Kidney capillary endothelial cell (primary cell): ENCODE data around the gene MX1.

Source experiments
- DNase-seq: peaks from one replicate; pipeline ENCODE4 v3.0.0-alpha.2; 2018; ENCODE audit warnings: low spot score

MX1 gene, protein sequence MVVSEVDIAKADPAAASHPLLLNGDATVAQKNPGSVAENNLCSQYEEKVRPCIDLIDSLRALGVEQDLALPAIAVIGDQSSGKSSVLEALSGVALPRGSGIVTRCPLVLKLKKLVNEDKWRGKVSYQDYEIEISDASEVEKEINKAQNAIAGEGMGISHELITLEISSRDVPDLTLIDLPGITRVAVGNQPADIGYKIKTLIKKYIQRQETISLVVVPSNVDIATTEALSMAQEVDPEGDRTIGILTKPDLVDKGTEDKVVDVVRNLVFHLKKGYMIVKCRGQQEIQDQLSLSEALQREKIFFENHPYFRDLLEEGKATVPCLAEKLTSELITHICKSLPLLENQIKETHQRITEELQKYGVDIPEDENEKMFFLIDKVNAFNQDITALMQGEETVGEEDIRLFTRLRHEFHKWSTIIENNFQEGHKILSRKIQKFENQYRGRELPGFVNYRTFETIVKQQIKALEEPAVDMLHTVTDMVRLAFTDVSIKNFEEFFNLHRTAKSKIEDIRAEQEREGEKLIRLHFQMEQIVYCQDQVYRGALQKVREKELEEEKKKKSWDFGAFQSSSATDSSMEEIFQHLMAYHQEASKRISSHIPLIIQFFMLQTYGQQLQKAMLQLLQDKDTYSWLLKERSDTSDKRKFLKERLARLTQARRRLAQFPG

DNA sequence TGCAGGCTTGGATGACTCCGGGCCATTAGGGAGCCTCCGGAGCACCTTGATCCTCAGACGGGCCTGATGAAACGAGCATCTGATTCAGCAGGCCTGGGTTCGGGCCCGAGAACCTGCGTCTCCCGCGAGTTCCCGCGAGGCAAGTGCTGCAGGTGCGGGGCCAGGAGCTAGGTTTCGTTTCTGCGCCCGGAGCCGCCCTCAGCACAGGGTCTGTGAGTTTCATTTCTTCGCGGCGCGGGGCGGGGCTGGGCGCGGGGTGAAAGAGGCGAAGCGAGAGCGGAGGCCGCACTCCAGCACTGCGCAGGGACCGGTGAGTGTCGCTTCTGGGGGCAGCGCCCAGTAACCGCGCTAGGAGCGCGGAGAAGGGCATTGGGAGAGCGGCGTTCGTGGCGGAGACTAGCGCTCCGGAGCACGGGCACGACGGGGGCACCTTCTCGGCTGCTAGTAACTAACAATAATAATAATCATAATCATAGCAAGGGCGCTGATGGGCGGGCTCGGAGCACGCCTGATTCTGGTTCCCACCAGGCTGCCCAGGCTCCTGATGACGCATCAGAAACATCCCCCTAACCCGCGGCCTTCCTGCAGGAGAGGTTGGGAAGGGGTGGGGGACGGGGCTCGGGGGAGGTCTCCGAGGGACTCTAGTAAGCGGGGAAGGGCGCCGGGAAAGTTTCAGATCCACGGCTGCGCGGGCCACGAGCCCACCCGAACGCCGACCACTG is at the start of gene MX1:
Gene MX1, plus strand, starts transcription at position 286 of the 722 bp plus-strand sequence. CDS start 5,832 bp downstream, outside the sequence.
- DNase-seq = no peak

- no peak for DNase-seq
Observed at GRCh38 chr21:41377715-41378114, 48.3 kb upstream of the MX1 start.

- no peak for DNase-seq
Observed at GRCh38 chr21:41378849-41379248, 47.2 kb upstream of the MX1 start.

- no peak for DNase-seq
Observed at GRCh38 chr21:41379901-41380300, 46.1 kb upstream of the MX1 start.

GRCh38 chr21:41381731-41382130 is 44.3 kb upstream of the MX1 start:
- no peak for DNase-seq

DNA sequence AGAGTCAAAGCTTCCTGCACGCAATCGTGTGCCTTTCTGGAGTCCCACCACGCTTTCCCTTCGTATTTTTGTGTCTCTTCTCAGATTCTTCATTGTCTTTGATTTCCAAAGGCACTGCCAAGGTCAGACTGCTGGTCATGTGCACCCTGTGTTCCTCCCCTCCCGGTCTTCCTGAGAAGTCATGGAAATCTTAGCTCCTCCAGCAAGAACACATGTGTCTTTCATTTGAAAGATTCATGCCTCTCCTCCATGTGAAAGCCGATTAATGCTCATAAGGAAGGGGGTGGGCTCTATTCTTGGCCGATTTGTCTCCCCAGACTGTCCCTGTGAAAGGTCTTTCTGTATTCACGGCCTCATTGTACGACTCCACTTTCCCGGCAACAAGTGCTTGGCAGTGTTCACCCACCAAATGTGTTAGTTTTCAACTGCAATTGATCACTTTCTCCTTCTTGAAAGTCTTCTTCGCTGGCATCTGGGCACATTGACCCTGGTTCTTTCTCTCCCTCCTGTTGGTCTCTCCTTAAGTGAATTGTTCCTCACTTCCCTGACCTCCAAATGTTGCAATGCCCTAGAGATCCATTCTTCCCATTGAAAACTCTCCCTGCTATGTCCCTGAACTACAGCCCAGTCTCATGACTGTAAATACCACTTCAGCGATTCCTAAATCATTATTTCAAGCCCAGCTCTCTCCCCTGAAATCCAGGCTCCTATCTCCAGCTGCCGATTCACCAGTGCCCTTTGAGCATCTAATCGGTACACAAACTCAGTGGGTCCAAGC is 38.8 kb upstream of the MX1 start:
- DNase-seq = no peak

- no peak for DNase-seq
Observed at GRCh38 chr21:41387824-41388223, 38.2 kb upstream of the MX1 start.

DNA sequence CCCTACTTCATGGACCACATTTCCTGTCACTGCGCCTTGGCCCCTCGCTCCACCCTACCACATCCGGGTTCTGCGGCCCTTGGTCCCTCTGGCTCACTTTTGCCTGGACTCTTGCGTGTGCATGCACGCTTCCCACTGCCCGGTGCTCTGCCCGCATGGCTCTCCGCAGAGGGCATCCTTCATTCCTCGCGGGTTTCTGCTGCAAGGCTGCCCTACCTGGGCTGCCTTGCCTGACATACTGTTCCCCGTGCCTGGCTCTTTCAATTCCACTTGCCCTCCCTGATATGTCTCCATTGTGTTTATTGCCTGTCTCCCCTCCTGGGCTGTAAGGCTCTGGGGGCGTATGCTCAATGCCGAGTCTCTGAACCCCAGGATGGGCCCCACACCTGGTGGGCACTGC is 37.8 kb upstream of the MX1 start:
- DNase-seq = no peak

DNA sequence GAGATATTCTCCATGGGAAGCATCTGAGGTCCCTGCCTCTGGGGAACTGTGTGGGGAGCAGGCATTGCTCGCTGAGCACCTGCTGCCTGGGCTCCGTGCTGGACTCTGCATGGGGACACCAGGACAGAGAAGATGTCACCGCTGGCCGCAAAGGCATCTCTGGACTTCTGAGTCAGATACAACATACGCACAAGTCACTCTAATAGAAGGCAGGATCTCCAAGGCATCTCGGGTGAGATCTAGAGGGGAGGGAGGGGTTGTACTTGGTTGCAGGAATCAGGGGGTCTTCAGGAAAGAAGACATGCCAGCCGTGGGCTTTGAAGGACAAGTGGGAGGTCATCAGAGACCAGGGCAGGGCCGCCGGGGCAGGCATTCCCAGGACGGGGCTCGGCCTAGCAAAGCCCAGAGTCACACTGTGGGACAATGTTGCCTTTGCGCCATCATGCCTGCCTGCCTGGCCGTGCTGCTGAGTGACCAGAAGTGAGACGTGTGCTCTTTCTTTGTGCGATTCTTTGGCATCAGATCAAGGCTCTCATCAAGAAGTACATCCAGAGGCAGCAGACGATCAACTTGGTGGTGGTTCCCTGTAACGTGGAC is 35.9 kb upstream of the MX1 start:
- no peak for DNase-seq

GRCh38 chr21:41393876-41394465 is 32.1 kb upstream of the MX1 start:
- DNase-seq = no peak

GRCh38 chr21:41396558-41397075 is 29.4 kb upstream of the MX1 start:
- DNase-seq = no peak

GRCh38 chr21:41397471-41397891 is 28.6 kb upstream of the MX1 start:
- DNase-seq = no peak

DNA sequence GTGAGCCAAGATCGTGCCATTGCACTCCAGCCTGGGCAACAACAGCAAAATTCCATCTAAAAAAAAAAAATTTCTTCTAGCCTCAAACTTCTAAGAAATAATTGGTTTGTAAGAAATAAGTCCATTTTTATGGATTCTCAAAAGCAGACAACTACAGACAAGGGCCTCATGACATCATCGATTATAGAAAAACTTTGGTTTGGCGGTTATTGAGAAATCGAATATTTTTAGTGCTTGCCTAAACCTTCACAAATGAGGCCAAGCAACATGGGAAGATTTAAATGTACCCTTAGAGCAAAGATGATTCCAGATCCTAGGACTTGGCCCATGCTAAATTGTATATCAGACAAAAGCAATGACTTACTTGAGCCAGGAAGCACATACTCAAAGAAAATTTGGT is 27.8 kb upstream of the MX1 start:
- no peak for DNase-seq

DNA sequence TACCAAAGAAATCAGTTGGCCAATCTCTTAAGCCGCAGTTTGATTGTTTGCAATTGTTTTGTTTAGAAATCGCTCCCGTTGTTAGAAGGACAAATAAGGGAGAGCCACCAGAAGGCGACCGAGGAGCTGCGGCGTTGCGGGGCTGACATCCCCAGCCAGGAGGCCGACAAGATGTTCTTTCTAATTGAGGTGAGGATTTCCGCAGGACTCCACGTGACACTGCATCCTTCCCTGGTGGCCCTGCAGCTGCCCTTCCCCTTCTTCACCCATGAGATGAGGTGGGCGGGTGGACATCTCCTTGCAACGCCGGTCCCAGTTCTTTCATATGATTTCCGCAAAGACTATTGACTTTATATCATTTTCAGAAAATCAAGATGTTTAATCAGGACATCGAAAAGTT is 27.2 kb upstream of the MX1 start:
- no peak for DNase-seq

DNA sequence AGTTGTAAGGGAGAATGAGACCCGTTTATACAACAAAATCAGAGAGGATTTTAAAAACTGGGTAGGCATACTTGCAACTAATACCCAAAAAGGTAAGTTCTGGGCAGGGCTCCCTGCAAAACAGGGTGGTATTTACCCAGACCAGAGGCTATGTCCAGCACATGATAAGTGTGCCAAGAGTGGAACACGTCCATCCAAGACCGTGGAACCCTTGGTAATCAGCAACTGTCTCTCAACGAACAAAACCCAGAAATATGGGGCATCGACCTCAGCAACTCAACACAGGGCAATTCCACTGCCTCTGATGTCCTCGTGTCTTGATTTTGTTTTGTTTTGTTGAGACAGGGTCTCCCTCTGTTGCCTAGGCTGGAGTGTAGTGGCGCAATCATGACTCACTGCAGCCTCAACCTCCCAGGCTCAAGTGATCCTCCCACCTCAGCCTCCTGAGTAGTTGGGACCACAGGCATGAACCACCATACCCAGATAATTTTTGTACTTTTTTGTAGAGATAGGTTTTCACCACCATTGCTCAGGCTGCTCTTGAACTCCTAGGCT is 26.7 kb upstream of the MX1 start:
- DNase-seq = no peak

GRCh38 chr21:41402231-41402630 is 23.8 kb upstream of the MX1 start:
- DNase-seq = no peak

DNA sequence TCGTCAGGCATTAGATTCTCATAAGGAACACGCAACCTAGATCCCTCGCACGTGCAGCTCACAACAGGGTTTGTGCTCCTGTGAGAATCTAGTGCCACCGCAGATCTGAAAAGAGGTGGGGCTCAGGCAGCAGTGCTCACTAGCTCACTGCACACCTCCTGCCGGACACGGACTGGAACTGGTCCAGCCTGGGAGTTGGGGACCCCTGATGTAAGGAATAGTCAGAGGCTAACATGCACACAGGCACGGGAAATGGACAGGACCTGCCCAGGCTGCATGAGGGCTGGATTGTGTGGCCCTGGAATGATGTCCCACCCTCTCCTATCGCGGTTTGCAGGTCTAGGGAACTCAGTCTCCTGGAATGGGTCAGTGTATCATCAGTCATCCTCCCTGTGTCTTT is 23.2 kb upstream of the MX1 start:
- no peak for DNase-seq

DNA sequence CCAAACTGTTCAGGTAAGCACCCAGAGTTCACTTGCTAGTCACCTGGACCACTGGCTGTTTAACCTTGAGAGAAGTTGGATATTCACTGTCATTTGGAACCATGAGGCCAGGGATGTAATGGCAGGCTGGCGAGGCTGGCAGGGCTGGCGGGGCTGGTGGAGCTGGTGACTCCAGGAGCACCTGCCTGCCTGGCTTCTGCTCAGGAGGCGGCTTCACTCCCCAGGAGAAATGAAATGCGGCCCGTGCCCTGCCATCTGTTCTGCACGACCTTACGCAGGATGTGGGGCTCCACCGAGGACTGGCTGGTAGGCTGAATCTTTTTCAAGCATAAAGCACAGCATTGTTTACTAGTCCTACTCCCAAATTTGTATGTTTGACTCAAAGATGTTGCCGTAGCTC is 22.7 kb upstream of the MX1 start:
- DNase-seq = no peak

- DNase-seq = no peak
Observed at GRCh38 chr21:41403966-41404365, 22.1 kb upstream of the MX1 start.

GRCh38 chr21:41405321-41405720 is 20.7 kb upstream of the MX1 start:
- DNase-seq = no peak

GRCh38 chr21:41406340-41406739 is 19.7 kb upstream of the MX1 start:
- no peak for DNase-seq
